ENCODE results near the gene KREMEN1. TPM values are rescaled to one million over a fixed set of nuclear protein-coding genes. Genes with fewer than 3 reads are reported as not detected.

The KREMEN1 gene
- total and polyA plus RNA-seq, 8 donors: 24.6 to 49.7 (median 33.6) TPM

GRCh38 chr22:29136782-29137700, 64.2 kb downstream of the KREMEN1 start:
- TF ChIP-seq CTCF (IDR thresholded peaks at IDR 0.05): no peak
- H3K9me3 ChIP-seq: no peaks in the 10 kb centered on the region
- peaks cover 0 to 31% of the 10 kb centered on the region in 2 donors for H3K36me3 ChIP-seq
- ATAC-seq: no peak
- intact Hi-C loops (cut with DNase I): no loop called here
- peak overlapping the region in 1 of 2 donors; percentile 9 for H3K27ac ChIP-seq
- peaks cover 0 to 16% of the 10 kb centered on the region in 2 donors for H3K4me1 ChIP-seq
- DNase-seq: no peak
- no peaks in the 10 kb centered on the region for H3K27me3 ChIP-seq
- H3K4me3 ChIP-seq: no peak overlapping the region

GRCh38 chr22:29138556-29139305, 65.9 kb downstream of the KREMEN1 start:
- peaks cover 0 to 44% of the 10 kb centered on the region in 2 donors for H3K36me3 ChIP-seq
- TF ChIP-seq CTCF (IDR thresholded peaks at IDR 0.05): no peak
- no peak overlapping the region for H3K27ac ChIP-seq
- no peak overlapping the region for H3K4me3 ChIP-seq
- no peak for DNase-seq
- peaks cover 0 to 16% of the 10 kb centered on the region in 2 donors for H3K4me1 ChIP-seq
- intact Hi-C loops (cut with DNase I): no loop called here
- H3K9me3 ChIP-seq: no peaks in the 10 kb centered on the region
- H3K27me3 ChIP-seq: no peaks in the 10 kb centered on the region
- ATAC-seq: no peak

- ATAC-seq (peak; percentile 78), DNase-seq (peak in 1 of 4 donors; percentile 72)
- Histone ChIP-seq H3K9me3 (no peaks in the 10 kb centered on the region), H3K27ac (peak overlapping the region; percentile 0 to 39), H3K36me3 (peaks cover 0 to 56% of the 10 kb centered on the region in 2 donors), H3K4me1 (peaks cover 0 to 19% of the 10 kb centered on the region in 2 donors), H3K27me3 (no peaks in the 10 kb centered on the region), H3K4me3 (no peak overlapping the region)
- intact Hi-C loops (cut with DNase I): no loop called here
- TF ChIP-seq CTCF (IDR thresholded peaks at IDR 0.05): no peak
Observed at GRCh38 chr22:29139965-29140782, 67.3 kb downstream of the KREMEN1 start.

- ATAC-seq (no peak), DNase-seq (no peak)
- Histone ChIP-seq H3K36me3 (peaks cover 0 to 56% of the 10 kb centered on the region in 2 donors), H3K27me3 (no peaks in the 10 kb centered on the region), H3K4me1 (peaks cover 0 to 11% of the 10 kb centered on the region in 2 donors), H3K4me3 (no peak overlapping the region), H3K27ac (no peak overlapping the region), H3K9me3 (no peaks in the 10 kb centered on the region)
- intact Hi-C loops (cut with DNase I): no loop called here
- TF ChIP-seq CTCF (IDR thresholded peaks at IDR 0.05): no peak
Observed at GRCh38 chr22:29141078-29141688, 68.3 kb downstream of the KREMEN1 start.
